ENCODE measurements around the gene SUPT3H.

DNA sequence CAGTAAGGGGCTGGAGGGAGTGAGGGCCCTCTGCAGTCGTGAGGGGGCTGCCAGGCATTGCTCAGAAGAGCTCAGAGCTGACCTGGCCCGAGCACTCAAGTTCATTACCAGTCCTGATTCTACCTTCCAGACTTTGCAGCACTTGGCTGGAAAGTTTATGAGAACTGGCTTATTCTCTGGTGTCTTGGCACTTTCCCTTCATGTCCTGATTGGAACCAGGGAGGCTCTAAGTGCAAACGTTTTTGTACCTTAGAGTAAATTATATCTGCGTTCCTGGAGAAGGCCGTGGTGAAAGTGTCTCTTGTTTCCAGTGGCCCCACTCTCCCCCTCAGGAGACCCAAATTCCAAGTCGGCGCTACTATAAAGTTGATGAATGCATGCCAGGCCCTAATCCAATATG lies 587.9 kb downstream of the SUPT3H start:
- TF ChIP-seq ZBTB7A (IDR thresholded peaks at IDR 0.05; ENCODE audit: low read depth) (no peak), YY1 (IDR thresholded peaks at IDR 0.05; ENCODE audit: low read depth) (no peak), CREB1 (IDR thresholded peaks at IDR 0.05; ENCODE audit: low read depth) (no peak), NFIC (IDR thresholded peaks at IDR 0.05) (no peak)
- TF ChIP-seq, protein P1, sequence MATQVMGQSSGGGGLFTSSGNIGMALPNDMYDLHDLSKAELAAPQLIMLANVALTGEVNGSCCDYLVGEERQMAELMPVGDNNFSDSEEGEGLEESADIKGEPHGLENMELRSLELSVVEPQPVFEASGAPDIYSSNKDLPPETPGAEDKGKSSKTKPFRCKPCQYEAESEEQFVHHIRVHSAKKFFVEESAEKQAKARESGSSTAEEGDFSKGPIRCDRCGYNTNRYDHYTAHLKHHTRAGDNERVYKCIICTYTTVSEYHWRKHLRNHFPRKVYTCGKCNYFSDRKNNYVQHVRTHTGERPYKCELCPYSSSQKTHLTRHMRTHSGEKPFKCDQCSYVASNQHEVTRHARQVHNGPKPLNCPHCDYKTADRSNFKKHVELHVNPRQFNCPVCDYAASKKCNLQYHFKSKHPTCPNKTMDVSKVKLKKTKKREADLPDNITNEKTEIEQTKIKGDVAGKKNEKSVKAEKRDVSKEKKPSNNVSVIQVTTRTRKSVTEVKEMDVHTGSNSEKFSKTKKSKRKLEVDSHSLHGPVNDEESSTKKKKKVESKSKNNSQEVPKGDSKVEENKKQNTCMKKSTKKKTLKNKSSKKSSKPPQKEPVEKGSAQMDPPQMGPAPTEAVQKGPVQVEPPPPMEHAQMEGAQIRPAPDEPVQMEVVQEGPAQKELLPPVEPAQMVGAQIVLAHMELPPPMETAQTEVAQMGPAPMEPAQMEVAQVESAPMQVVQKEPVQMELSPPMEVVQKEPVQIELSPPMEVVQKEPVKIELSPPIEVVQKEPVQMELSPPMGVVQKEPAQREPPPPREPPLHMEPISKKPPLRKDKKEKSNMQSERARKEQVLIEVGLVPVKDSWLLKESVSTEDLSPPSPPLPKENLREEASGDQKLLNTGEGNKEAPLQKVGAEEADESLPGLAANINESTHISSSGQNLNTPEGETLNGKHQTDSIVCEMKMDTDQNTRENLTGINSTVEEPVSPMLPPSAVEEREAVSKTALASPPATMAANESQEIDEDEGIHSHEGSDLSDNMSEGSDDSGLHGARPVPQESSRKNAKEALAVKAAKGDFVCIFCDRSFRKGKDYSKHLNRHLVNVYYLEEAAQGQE (IDR thresholded peaks at IDR 0.05; ENCODE audit: low read depth), result no peak
- TF ChIP-seq, protein P2, sequence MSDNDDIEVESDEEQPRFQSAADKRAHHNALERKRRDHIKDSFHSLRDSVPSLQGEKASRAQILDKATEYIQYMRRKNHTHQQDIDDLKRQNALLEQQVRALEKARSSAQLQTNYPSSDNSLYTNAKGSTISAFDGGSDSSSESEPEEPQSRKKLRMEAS (IDR thresholded peaks at IDR 0.05), result no peak
